SK-N-MC (cell line): ENCODE results near the gene CD74.

Experiments
- EZH2 ChIP-seq: fragments of 200-600 bp; sonication (generic); IDR thresholded peaks from one replicate; pipeline ENCODE4 v1.6.1; 2017; ENCODE audit warnings: antibody characterized with exemption
- POLR2AphosphoS5 ChIP-seq: IDR thresholded peaks from 2 replicates; pipeline ENCODE4 v1.6.1; 2012; ENCODE audit warnings: mild to moderate bottlenecking, low read depth, low read length, borderline replicate concordance

- TF ChIP-seq EZH2 (no peak), POLR2AphosphoS5 (no peak)
These were observed 10.0 kb upstream of the CD74 start for GRCh38 chr5:150422758-150423157.
